GM21360 (cell line): Measurements from ENCODE around the gene KCNV2.
"Not testable (repeated sequence)": the region's sequence is repeated elsewhere in the genome, so short reads cannot be mapped to it uniquely, and the experiment has no call there.

Source experiments
- ATAC-seq: cut with Tn5 transposase; IDR thresholded peaks from one replicate; pipeline ENCODE4 v1.9.1; 2021; ENCODE audit warnings: mild to moderate bottlenecking, moderate library complexity; ENCODE audit not compliant: unreplicated experiment

The KCNV2 gene

DNA sequence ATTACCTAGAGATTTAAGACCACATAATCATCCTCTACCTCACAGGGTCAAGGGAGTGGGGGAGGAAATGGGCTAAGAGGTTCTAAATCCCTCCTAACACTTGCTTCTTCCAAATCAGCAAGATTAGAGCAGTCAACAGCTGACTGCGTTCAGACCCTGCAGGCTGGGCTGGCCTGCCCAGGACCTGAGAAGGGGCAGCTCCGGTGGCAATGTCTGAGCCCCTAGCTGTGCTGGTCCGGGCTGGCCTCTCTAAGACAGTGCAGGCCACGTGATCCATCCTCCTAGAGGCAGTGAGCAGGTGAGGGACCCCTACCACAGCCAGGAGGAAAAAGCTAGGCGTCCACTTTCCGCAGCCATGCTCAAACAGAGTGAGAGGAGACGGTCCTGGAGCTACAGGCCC, at the start of gene KCNV2:
KCNV2 (plus strand) TSS at position 126 of the 400 bp plus-strand sequence; CDS start at position 356, 230 bp downstream.
- ATAC-seq = no peak

DNA sequence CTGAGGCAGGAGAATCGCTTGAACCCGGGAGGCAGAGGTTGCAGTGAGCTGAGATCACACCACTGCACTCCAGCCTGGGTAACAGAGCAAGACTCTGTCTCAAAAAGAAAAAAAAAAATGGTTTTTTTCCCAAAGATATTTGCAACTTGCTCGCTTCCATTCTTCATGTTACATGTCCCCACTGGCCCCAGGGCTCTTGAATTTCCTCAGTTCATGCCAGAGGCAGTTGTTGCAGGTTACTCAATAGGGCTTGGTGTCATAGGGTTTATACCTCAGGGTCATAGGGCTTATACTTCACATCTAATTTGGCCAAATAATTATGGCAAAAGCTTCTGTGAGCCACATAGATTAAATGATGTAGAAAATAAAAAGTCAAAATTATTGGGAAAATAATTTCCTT, 44.1 kb upstream of the KCNV2 start:
- no peak for ATAC-seq

DNA sequence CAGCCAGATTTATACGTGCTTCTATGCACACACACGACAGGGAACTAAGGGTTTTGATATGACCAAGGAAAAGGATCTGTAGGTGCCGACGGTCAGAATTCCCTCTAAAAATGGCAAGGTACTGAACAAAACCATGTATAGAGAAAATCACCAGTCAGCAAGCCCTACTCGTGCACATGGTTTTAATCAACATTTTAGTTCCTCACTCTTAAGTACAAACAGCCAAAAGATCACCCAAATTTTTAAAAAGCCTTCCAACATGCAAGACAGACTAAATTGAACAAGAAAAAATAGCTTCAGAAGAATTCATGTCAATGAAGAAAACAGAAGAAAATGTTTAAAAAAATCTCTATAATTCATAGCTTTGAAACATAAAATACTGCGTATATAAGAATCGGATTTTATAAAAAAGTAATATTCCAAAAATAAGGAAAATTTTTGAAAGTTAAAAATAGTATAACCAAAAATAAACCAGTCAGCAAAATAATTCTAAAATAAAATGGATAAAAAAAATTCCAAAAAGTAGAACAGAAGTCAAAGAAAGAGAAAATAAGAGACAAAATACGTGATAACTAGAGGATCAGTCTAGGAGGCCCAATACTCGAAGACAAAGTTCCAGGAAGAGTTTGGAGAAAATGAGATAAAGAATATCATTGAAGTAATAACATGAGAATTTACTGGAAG, 43.0 kb upstream of the KCNV2 start:
- no peak for ATAC-seq

DNA sequence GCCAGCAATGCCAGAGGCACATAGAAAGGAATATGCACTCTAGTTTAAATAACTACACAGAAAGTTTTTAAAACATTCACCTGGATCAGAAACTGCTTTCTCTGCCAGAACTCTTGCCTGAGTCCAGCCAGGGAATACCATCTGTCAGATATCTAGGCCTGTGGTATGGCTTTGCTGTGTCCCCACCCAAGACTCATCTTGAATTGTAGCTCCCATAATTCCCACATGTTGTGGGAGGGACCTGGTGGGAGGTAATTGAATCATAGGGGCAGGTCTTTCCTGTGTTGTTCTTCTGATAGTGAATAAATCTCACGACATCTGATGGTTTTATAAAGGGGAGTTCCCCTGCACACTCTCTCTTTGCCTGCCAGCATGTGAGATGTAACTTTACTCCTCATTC, 41.5 kb upstream of the KCNV2 start:
- no peak for ATAC-seq

DNA sequence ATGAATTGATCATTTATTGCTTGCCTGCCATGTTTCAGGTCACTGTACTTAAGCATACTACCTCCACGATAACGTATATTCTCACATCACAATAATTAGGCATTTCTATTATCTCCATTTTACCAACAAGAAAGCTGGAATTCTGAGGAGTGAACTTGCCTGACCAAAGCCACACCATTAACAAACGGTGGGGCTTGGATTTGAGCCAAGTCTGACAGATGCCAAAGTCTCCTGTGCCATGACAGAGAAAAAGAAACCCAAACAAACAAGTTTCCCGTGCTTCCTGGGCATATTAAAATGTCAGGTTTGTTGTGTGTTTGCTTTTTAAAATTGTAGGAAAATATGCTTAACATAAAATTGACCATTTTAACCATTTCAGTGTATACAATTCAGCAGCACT, 40.8 kb upstream of the KCNV2 start:
- ATAC-seq = no peak

DNA sequence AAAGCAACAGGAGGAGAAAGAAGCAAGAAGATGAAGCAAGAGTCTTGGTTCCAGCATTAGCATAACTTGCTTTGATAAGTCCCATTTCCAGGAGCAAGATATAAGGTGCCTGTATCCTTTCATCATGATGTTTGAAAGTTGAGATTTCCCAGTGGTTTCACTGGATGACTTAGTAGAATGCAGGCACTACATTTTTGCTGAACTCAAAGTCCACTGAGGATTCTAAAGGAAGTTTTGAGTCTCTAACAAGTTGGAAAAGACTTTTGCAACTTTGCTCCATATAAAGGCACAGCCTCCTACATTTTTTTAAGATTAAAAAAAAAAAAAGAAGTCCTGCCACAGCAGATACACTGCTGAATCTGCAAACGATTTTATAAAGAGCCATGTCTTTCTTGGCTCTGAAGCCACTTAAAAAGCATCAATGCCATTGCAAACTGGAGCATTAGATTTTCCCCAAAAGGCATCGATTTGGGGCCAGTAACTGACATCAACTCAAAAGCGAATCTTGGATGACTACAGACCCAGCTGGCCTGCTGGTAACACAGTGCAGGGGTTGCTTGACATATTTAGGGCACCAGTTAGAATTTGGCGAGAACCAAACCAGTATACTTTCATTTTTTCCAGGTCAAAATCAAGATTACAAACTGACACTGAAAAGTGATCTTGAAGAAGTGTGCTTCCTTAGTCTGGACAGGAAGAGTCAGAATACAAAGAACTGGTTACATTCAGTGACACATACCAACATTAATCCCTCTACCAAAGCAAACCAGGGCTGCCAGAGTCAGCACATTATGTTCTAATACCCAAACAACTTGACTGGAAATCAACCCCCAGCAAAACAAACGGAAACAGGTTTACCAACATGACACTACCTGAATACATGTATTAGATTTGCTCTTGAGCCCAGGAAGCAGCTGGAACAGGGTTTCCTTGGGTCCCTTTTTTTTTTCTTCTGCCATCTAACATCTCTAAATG, 39.1 kb upstream of the KCNV2 start:
- no peak for ATAC-seq

DNA sequence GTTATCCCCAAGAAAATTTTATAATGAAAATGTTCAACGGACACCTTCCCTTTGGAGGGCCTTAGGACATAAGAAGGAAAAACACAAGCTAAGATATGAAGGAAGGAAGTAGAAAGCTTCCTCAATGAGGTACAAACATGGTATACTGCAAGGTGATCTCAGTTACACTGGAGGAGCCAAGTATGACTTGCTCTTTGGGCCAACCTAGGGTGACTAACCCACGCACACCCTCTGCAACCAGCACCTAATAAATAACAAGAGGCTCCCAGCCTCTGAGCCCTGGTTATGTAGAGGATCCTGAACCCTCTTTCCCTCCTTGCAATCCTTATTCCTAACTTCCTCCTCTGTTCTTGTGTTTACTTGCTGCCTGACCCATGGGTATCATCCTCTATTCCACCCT, 38.3 kb upstream of the KCNV2 start:
- ATAC-seq = no peak

DNA sequence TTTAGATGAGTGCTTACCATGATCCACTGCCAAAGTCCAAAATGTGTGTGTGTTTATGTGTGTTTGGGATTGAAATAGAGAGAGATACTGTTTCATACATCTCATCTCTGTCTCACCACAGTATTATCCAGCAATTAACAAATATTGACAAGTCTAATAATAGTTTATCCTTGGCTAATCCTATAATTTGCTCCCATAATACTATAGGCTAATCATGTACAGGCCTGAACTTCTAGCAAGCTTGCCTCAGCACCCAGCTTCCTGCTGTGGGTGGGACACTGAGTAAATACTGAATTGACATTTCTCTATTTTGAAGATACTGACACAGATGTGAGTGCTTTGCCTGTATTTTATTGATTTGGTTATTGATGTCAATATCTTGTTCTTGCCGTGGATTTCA, 35.3 kb upstream of the KCNV2 start:
- ATAC-seq = no peak

DNA sequence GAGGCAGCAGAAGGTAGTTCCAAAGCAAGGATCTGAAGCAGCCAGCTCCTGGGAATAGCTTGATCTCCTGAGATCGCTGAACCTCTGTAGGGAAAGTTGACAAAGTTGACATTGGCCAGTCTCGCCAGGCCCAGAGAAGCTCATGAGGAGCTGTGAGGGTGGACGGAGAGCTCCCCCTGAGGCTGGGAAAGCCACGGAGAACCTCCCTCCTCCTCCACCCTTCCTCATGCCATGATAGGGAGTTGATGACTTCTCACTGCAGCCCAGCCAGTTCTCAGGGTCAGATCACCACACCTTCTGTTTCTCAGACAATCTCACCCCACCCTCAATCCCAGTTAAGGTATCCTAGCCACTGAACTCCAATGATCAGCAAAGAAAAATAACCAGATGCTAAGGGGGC, 30.4 kb upstream of the KCNV2 start:
- ATAC-seq = no peak

DNA sequence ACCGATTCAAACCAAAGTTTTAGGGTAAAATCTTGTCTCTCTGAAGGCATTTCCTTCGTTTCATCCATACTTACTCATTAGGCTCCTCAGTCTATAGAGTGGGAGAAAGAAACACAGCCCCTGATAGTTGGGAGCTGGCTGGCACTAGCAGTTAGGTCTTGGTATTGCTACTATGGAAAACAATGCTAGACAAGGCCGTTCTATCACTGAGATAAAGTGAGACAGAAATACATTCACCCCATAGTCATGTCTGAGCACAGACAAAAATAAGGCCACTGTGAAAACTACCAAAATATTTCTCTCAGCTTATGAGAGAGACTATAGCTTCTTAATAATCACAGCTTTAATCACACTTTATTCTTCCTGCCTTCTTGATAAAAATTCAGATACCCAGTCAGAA, 28.7 kb upstream of the KCNV2 start:
- no peak for ATAC-seq

DNA sequence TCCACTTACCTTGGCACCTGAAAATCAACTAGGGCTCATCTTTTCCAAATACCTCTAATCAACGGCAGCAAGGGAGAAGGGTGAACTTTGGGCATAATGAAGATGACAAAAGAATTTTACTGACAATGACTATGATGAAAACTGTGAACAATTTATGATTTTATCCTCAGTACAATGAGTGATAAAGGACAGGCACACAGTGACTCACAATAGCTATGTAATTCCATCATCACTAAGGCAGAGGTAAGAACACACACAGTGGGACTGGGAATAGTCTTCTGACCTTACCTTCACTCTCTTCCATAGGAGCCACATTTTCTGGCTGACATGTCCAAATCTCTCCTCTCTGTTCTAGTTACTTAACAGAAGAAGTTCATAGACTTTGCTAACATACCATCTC, 26.1 kb upstream of the KCNV2 start:
- no peak for ATAC-seq

DNA sequence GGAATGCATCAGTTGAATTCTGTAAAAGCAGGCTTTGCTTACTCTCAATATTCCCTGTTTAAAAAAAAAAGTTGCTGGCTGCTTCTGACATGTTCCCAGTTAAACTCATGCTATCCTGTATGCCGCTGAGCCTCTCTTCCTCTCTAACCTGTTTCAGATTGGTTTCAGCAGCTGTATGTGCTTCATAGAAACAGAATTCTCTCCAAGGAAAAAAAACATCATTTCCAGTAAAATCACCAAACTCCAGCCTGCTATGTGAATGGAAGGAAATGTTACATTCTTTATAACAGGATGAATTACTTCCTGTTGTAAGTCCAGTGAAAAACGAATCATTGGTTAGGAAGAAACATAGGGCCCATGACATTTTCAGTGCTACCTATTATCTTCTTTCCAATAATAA, 25.7 kb upstream of the KCNV2 start:
- ATAC-seq = no peak

DNA sequence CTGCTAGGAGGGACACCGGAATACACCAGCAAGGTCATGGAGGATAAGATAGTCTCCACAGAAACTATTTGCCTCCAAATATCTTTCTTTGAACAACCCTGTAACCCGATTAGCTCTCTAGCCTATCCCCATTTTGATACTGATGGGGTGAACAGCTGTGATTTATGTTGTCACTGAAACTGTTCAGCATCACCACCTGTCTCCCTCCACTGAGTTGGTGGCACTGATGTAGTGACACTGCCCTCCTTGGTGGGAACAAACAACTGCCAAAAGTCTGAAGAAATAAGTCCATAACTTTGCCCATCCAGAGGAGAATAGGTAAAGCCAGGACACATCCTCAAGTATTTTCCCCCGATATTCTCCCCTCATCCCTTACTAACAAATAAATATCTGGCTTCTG, 24.3 kb upstream of the KCNV2 start:
- no peak for ATAC-seq

DNA sequence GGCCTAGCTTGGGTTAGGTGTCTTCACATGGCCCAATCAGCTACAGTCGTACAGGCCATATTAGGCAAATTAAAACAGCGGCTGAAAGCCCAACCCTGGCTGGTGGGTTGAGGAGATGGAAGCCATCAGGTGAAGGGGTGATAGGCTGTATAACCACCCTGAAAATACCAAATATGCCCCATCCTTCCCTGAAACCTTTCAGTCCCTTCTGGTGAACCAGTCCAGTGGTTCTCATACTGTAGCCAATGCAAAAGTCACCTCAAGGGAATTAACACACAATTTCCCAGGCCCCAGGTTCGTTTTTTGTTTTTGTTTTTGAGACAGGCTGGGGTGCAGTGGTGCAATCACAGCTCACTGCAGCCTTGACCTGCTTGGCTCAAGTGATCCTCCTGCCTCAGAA, 19.8 kb upstream of the KCNV2 start:
- peak; percentile 90 for ATAC-seq

DNA sequence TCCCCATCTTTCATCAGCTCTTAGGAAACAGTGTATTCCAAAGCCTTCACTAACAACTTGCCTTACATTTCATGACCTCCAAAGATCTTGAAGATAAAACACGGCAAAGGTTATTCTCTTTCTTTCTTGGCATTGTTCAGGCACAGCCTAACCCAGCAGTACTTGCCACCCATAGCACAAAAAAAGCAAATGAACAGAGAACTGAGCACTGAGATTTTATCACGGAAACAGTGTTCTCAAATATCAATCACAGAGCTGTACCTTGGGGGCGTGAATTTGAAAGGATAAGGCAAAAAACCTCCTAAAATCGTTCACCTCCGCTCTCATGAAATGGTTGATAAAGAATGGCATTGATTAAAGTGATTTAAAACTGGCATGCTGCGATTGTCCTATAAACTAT, 16.9 kb upstream of the KCNV2 start:
- no peak for ATAC-seq

DNA sequence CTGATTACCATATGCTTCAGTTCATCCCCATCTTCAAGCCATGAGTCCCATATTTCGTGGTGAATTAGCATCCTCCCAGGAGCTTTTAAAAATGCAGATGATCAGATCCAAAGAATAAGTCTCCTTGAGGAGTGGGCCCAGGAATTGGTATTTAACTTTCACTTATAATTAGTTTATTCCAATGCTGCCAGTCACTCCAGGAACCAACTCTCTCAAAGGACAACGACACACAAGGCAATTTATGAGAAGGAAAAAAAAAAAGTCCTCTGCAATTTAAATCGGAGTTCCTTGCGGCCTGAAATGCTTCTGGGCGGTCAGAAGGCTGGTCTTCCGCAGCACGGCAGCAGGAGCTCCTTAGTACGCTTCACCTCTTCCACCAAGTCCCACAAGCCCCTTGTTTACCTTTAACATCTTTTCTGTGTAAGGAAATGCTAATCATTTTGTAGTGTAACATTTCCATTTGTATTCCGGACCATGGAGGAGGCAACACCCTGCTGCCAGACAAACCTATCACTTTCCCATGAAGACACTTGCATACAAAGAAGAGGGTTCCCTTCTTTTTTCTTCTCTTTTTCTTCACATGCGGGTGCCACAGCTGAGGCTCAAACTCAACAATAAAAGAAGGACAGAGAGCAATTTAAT, 16.3 kb upstream of the KCNV2 start:
- ATAC-seq = no peak

DNA sequence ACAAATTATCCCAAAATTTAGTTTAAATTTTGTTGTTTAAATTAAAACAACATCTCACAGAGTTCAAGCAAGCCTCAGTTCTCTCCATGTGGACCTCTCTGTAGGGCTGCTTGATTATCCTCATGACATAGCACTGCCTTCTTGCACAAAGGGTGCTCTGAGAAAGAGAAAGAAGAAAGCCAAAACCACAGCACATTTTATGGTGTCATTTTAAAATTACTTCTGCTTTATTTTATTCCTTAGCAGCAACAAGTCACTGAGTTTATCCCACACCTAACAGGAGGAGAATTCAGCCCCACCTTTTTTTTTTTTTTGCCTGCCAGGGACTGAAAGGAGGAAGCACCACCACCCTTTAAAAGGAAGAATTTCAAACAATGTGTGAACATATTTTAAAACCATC, 12.8 kb upstream of the KCNV2 start:
- no peak for ATAC-seq

DNA sequence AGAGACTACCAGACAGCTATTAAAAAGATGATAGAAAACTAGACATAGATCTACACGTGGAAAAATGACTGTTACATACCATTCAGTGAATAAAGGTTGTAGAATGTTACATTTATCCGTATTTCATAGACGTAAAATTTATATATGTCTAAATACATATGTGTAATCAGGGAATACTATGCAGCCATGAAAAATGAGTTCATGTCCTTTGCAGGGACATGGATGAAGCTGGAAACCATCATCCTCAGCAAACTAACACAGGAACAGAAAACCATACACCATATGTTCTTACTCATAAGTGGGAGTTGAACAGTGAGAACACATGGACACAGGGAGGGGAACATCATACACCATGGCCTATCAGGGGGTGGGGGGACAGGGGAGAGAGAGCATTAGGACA, 10.1 kb upstream of the KCNV2 start:
- not testable (repeated sequence) for ATAC-seq

DNA sequence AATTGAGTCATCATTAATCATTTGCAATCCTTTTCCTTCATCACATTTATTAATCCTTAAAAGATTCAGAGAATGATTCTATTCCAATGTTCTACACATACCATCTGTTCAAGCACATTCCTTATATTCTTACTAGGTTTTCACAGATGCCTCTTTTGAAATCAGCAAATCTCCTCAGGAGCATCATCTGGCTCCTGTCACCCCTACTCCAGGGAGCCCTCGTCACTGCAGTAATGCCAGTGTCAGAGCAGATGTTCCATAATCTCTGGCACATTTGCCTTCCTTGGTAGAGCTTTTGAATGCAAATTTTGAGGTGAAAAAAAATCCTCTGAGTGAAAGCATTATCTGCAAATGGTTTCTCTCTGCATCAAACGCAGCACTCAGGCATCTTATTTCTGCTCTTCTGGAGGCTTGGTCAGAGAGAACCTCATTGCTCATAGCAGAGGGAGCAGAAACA, 7.6 kb upstream of the KCNV2 start:
- peak; percentile 70 for ATAC-seq

DNA sequence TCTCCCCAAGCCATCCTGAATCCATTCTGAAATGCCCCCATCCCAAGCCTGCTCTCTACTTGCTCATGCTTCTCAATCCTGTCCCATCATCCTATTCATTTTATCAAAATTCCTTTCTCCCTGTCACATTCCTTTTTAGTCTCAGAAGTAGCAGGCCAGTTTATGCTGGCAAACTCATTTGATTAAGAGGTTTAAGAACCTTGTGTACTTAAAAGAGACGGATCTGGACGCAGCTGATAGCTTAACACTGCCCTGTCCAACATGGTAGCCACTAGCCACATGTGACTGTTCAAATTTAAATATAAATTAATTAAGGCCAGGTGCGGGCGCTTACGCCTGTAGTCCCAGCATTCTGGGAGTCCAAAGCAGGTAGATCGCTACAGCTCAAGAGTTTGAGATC, 5.6 kb upstream of the KCNV2 start:
- ATAC-seq = no peak

DNA sequence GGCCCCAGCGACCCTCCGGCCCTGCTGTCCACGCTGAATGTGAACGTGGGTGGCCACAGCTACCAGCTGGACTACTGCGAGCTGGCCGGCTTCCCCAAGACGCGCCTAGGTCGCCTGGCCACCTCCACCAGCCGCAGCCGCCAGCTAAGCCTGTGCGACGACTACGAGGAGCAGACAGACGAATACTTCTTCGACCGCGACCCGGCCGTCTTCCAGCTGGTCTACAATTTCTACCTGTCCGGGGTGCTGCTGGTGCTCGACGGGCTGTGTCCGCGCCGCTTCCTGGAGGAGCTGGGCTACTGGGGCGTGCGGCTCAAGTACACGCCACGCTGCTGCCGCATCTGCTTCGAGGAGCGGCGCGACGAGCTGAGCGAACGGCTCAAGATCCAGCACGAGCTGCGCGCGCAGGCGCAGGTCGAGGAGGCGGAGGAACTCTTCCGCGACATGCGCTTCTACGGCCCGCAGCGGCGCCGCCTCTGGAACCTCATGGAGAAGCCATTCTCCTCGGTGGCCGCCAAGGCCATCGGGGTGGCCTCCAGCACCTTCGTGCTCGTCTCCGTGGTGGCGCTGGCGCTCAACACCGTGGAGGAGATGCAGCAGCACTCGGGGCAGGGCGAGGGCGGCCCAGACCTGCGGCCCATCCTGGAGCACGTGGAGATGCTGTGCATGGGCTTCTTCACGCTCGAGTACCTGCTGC, 839 bp downstream of the KCNV2 start:
- no peak for ATAC-seq
